Tibial artery (tissue), 4 donors: ENCODE measurements around the gene TMEM114.
"Not testable (repeated sequence)": the region's sequence is repeated elsewhere in the genome, so short reads cannot be mapped to it uniquely, and the experiment has no call there.

ENCODE experiments used
- DNase-seq, 2 donors: peaks; one replicate each; pipeline ENCODE4 v3.0.0-alpha.2; 2019
- H3K27ac ChIP-seq, 2 donors: fragments of 200-600 bp; sonication (generic) in 1 of 2; 1 replicate in 1 of 2; 2 replicates in 1 of 2; pipeline ENCODE4 v1.5.1; 2018 to 2019; ENCODE audit warnings: mild to moderate bottlenecking in 1 of 2
- H3K27me3 ChIP-seq, 2 donors: fragments of 200-600 bp; sonication (generic) in 1 of 2; one replicate each; pipeline versions ENCODE4 v1.5.1 to v1.6.0; 2016 to 2019
- H3K36me3 ChIP-seq, 3 donors: fragments of 200-600 bp; sonication (generic) in 2 of 3; one replicate each; pipeline ENCODE4 v1.5.1; 2016 to 2019; ENCODE audit warnings: mild to moderate bottlenecking in 2 of 3
- H3K4me1 ChIP-seq, 4 donors: fragments of 200-600 bp; sonication (generic) in 2 of 4; 1 replicate in 3 of 4; 2 replicates in 1 of 4; pipeline ENCODE4 v1.5.1; 2016 to 2019
- H3K4me3 ChIP-seq, 2 donors: fragments of 200-600 bp; sonication (generic) in 1 of 2; 1 replicate in 1 of 2; 2 replicates in 1 of 2; pipeline ENCODE4 v1.5.1; 2018 to 2019; ENCODE audit warnings: mild to moderate bottlenecking in 2 of 2
- H3K9me3 ChIP-seq, 3 donors: fragments of 200-600 bp; sonication (generic) in 1 of 3; one replicate each; pipeline ENCODE4 v1.5.1; 2016 to 2019
- intact Hi-C: fragments of 100-400 bp; cut with DNase I; formaldehyde crosslinking; loops from one replicate; pipeline ENCODE4 v1.15.0; 2023; ENCODE audit warnings: low total_unique reads
- TF ChIP-seq, protein P1 (sequence below), 2 experiments: fragments of 200-600 bp in 1 of 2; fragments of 450-650 bp in 1 of 2; IDR thresholded peaks; one replicate each; pipeline ENCODE4 v1.5.1; 2017 to 2019; ENCODE audit warnings: antibody characterized with exemption in 2 of 2, mild to moderate bottlenecking in 1 of 2, moderate library complexity in 1 of 2

Gene TMEM114

DNA sequence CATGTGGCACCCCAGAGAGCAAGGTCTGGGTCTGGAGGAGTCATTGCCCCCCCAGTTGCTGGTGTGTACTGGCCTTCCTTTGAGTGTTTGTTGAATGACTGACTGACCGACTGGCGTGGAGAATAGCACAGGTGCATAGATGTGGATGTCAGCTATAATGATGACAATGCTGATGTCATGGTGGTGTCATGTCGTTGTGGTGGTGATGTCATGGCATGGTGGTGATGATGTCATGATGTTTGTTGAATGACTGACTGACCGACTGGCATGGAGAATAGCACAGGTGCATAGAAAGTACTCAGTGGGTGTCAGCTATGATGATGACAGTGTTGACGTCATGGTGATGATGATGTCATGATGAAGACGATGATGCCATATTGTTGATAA lies 22.1 kb downstream of the TMEM114 start:
- TF ChIP-seq, protein P1, sequence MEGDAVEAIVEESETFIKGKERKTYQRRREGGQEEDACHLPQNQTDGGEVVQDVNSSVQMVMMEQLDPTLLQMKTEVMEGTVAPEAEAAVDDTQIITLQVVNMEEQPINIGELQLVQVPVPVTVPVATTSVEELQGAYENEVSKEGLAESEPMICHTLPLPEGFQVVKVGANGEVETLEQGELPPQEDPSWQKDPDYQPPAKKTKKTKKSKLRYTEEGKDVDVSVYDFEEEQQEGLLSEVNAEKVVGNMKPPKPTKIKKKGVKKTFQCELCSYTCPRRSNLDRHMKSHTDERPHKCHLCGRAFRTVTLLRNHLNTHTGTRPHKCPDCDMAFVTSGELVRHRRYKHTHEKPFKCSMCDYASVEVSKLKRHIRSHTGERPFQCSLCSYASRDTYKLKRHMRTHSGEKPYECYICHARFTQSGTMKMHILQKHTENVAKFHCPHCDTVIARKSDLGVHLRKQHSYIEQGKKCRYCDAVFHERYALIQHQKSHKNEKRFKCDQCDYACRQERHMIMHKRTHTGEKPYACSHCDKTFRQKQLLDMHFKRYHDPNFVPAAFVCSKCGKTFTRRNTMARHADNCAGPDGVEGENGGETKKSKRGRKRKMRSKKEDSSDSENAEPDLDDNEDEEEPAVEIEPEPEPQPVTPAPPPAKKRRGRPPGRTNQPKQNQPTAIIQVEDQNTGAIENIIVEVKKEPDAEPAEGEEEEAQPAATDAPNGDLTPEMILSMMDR (IDR thresholded peaks at IDR 0.05), result no peak
- H3K4me1 ChIP-seq, result peaks cover 0 to 21% (median 7%) of the 10 kb centered on the region in 4 donors
- H3K27ac ChIP-seq, result no peak overlapping the region
- DNase-seq, result no peak
- H3K27me3 ChIP-seq, result peaks cover 0 to 29% of the 10 kb centered on the region in 2 donors
- H3K36me3 ChIP-seq, result no peaks in the 10 kb centered on the region
- intact Hi-C loops, result loop anchor here (5.0 kb wide), 1 partner anchor 314 kb away; the partner anchor contains the start of gene LITAFD
- H3K4me3 ChIP-seq, result no peak overlapping the region
- H3K9me3 ChIP-seq, result no peaks in the 10 kb centered on the region

DNA sequence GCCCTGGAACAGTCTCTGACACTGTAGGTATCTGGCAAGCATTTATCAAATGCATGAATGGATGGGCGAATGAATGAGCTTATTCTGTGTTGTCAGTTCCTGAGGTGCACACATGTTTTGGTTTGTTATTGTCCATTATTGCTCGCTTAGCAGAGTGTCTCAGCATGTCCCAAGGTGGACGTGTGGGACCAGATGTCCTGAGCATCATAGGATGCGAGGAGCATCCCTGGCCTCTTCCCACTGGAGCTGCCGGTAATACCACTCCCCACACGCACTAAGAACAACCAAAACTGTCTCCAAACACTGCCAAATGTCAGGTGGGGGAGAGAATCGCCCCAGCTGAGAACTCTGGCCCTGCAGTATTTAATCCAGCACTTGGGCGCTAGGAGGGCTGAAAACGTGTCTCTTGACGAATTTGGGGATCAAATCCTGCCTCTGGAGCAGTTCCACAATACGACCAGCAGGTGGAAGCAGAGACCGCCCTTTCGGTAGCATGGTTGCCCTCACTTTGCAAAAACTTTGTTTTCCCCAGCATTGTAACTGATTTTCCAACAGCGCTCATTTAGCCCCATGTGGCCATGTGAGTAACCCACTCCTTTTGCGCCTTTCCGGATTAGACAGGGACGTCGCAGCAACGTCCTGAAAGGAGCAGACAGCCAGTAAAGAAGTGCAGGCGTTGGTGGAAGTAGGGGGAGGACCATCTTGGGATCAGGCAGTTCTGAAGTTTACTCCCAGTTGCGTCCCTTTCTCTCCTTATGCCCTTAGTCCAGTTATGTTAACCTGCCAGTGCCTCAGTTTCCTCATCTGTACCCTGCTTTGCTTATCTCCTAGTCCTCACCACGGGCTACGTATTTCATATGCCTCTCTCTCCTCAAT lies 22.7 kb downstream of the TMEM114 start:
- Histone ChIP-seq H3K4me3 (no peak overlapping the region), H3K27ac (no peak overlapping the region), H3K9me3 (no peaks in the 10 kb centered on the region), H3K36me3 (no peaks in the 10 kb centered on the region), H3K4me1 (peaks cover 0 to 21% (median 7%) of the 10 kb centered on the region in 4 donors), H3K27me3 (peaks cover 0 to 24% of the 10 kb centered on the region in 2 donors)
- TF ChIP-seq, protein P1 (IDR thresholded peaks at IDR 0.05), result peak; percentile 98 to 99
- intact Hi-C loops, result loop anchor here (5.0 kb wide), 1 partner anchor 315 kb away; the partner anchor contains the start of gene LITAFD
- peak; percentile 57 to 84 for DNase-seq

DNA sequence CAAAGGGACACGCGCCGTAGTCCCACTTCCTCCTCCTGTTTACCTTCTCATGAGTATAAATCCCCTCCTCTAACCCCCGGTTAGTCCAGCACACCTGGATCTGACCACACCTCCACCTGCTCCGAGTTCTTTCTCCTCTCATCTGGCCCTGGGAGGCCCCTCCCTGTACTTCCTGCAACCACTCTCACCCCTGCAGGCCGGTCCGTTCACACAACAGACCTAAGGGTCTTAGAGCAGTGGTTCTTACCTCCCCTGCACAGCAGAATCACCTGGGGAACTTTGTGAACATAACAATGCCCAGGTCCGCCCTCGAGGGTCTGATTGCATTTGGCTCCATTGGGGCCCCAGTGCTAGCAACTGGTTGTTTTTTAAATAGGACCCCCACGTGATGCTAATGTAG lies 24.8 kb downstream of the TMEM114 start:
- Histone ChIP-seq H3K4me3 (no peak overlapping the region), H3K27me3 (peaks cover 0 to 12% of the 10 kb centered on the region in 2 donors), H3K36me3 (no peaks in the 10 kb centered on the region), H3K4me1 (peaks cover 0 to 21% (median 7%) of the 10 kb centered on the region in 4 donors), H3K9me3 (no peaks in the 10 kb centered on the region), H3K27ac (no peak overlapping the region)
- no peak for DNase-seq
- TF ChIP-seq, protein P1 (IDR thresholded peaks at IDR 0.05), result no peak
- intact Hi-C loops, result loop anchor here (5.0 kb wide), 1 partner anchor 317 kb away; the partner anchor contains the start of gene LITAFD

DNA sequence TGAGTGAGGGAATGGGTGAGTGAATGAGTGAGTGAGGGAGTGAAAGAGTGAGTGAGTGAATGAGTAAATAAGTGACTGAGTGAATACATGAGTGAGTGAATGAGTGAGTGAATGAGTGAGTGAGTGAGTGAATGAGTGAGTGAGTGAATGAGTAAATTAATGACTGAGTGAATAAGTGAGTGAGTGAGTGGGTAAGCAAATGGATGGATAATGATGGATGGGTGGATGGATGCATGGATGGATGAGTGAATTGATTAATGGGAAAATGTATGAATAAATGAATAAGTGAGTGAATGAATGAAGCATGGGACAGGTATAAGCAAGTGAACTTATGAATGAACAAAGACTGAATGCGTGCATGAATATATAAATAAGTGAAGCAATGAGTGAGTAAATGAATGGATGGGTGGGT lies 25.4 kb downstream of the TMEM114 start:
- Histone ChIP-seq H3K27me3 (peaks cover 0 to 9% of the 10 kb centered on the region in 2 donors), H3K4me1 (peaks cover 0 to 20% (median 7%) of the 10 kb centered on the region in 4 donors), H3K4me3 (no peak overlapping the region), H3K9me3 (no peaks in the 10 kb centered on the region), H3K36me3 (no peaks in the 10 kb centered on the region), H3K27ac (no peak overlapping the region)
- DNase-seq, result no peak
- intact Hi-C loops, result loop anchor here (5.0 kb wide), 1 partner anchor 317 kb away; the partner anchor contains the start of gene LITAFD
- TF ChIP-seq, protein P1 (IDR thresholded peaks at IDR 0.05), result no peak

DNA sequence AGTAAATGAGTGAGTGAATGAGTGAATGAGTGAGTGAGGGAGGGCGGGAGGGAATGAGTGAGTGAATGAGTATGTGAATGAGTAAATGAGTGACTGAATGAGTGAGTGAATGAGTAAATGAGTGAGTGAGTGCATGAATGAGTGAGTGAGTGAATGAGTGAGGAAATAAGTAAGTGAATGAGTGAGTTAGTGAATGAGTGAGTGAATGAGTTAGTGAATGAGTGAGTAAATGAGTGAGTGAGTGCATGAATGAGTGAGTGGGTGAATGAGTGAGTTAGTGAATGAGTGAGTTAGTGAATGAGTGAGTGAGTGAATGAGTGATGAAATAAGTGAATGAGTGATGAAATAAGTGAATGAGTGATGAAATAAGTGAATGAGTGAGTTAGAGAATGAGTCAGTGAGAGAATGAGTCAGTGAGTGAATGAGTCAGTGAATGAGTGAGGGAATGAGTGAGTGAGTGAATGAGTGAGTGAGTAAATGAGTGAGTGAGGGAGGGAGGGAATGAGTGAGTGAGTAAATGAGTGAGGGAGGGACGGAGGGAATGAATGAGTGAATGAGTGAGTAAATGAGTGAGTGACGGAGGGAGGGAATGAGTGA lies 26.3 kb downstream of the TMEM114 start:
- H3K27ac ChIP-seq, DNase-seq, H3K27me3 ChIP-seq, intact Hi-C loops, H3K4me3 ChIP-seq, H3K36me3 ChIP-seq, H3K9me3 ChIP-seq: not testable (repeated sequence)
- peaks cover 0 to 11% (median 2%) of the 10 kb centered on the region in 4 donors for H3K4me1 ChIP-seq

GRCh38 chr16:8561496-8561895 lies 28.8 kb downstream of the TMEM114 start:
- H3K27ac ChIP-seq, result no peak overlapping the region

More at GRCh38 chr16:8561496-8561895, 28.8 kb downstream of the TMEM114 start:
- intact Hi-C loops, result no loop called here
- H3K4me3 ChIP-seq, result no peak overlapping the region
- no peaks in the 10 kb centered on the region for H3K36me3 ChIP-seq
- H3K27me3 ChIP-seq, result peaks cover 0 to 8% of the 10 kb centered on the region in 2 donors
- no peak for DNase-seq
- no peaks in the 10 kb centered on the region for H3K4me1 ChIP-seq
- no peaks in the 10 kb centered on the region for H3K9me3 ChIP-seq
- TF ChIP-seq, protein P1 (IDR thresholded peaks at IDR 0.05), result no peak
